Vein endothelial cell (primary cell): ENCODE measurements around the gene OR4B1. TPM values are rescaled to one million over a fixed set of nuclear protein-coding genes. Genes with fewer than 3 reads are reported as not detected.

Source experiments
- total RNA-seq: library from RNA; depleted of rRNA; stranded (reverse); fragments of >200 nt; gene quantifications from 2 replicates; pipeline ENCODE4 v1.2.3, GENCODE V29; 2012

OR4B1 gene, protein sequence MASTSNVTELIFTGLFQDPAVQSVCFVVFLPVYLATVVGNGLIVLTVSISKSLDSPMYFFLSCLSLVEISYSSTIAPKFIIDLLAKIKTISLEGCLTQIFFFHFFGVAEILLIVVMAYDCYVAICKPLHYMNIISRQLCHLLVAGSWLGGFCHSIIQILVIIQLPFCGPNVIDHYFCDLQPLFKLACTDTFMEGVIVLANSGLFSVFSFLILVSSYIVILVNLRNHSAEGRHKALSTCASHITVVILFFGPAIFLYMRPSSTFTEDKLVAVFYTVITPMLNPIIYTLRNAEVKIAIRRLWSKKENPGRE
- total RNA-seq: not detected in 2 replicates

DNA sequence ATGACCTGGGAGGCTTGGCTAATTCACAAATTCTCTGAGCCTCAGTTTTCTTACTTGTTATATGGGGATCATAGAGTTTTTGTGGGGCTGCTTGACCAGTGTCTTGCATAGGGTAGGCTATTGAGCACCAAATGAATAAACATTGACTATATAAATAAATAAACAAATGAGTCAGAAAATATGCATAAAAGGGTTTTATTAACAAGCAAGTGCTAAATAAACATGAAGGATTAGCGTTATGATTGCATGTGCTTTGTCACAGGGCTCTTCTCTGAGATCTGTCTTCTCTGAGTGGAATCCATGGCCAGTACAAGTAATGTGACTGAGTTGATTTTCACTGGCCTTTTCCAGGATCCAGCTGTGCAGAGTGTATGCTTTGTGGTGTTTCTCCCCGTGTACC, at the start of gene OR4B1:
Gene OR4B1 (plus strand): TSS at position 301 of the 400 bp plus-strand sequence. CDS start 0 bp downstream, at position 301.

DNA sequence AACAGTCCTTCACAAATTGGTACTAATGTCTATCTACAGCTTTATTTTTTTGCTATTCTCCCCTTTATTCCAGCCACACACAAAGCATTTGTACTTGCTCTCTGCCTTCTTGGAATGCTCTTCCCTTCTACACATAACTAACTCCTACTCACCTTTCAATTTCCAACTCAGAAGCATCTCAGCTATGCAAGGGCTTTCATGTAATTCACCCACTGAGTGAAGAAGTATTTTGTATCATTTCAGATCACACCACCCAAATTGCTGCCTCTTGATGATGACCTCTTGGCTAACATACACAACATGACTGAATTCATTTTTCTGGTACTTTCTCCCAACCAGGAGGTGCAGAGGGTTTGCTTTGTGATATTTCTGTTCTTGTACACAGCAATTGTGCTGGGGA, 28.2 kb downstream of the OR4B1 start, which contains the start of gene OR4X2:
Gene OR4X2 (plus strand): TSS at position 301 of the 400 bp plus-strand sequence. CDS start 0 bp downstream, at position 301.

DNA sequence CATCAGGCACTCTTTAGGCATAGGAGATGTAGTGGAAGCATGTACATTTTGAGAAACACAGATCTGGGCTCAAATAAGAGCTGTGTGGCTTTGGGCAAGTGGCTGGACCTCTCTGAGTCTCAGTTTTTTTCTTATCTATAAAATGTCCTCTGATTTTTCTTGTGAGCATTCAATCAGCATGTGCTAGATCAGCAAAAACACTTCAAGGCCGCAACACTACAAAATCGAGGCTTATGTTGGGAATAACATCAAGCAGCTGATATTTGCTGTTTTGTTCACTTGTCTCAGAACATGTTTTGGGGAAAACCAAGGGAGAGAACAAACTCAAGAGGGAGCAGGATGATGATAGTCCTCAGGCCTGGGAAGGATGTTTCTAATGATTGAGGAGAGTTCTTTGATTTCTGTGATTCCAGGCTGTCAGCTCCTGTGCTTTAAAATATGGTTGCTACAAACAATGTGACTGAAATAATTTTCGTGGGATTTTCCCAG, 46.9 kb downstream of the OR4B1 start, which contains the start of gene OR4X1:
Gene OR4X1 (plus strand): TSS at position 439 of the 489 bp plus-strand sequence. CDS start 0 bp downstream, at position 439.

Other genes starting within 250 kb of the OR4B1 start
- 2.9 and 3.3 TPM in 2 replicates for gene PTPRJ, start 236.3 kb upstream of the OR4B1 start, total RNA-seq
- not detected in 2 replicates for gene OR4X2, start 28.3 kb downstream of the OR4B1 start, total RNA-seq
- gene OR4X1, start 47.1 kb downstream of the OR4B1 start, total RNA-seq: not detected in 2 replicates
- gene OR4S1, start 89.4 kb downstream of the OR4B1 start, total RNA-seq: not detected in 2 replicates
- gene OR4C3, start 108.1 kb downstream of the OR4B1 start, total RNA-seq: not detected in 2 replicates
- not detected in 2 replicates for gene OR4C5, start 149.7 kb downstream of the OR4B1 start, total RNA-seq